ENCODE results near the gene TOX3. TPM values are rescaled to one million over a fixed set of nuclear protein-coding genes. Genes with fewer than 3 reads are reported as not detected.

Gene TOX3
- total and polyA plus RNA-seq, 2 of the 13 experiments (the other 11 are each of a cell fraction or from before 2014, with no cell fraction given), result 14.5 to 98.6 TPM

DNA sequence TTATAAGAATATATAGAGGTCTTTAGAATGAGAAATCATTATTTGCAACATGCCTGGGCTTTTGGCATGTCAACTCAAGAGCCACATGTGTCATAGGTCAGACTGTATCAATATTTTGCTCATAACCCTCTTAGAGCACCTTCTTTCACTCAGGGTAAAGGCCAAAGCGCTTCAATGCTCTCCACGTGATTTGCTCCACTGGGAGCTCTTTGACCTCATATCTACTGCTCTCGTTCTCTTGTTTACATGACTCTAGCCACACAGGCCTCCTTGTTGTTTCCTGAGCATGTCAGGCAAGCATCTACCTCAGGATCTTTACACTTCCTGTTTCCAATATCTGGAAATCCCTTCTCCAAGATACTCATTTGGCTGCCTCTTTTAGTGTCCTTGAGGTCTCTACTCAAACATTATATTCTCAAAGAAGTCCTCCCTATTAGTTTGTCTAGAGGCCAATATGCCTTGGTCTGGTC lies 148.4 kb downstream of the TOX3 start (continued):
- TF ChIP-seq, protein P1, sequence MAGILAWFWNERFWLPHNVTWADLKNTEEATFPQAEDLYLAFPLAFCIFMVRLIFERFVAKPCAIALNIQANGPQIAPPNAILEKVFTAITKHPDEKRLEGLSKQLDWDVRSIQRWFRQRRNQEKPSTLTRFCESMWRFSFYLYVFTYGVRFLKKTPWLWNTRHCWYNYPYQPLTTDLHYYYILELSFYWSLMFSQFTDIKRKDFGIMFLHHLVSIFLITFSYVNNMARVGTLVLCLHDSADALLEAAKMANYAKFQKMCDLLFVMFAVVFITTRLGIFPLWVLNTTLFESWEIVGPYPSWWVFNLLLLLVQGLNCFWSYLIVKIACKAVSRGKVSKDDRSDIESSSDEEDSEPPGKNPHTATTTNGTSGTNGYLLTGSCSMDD (CRISPR knock-in tag; IDR thresholded peaks at IDR 0.05), result no peak
- TF ChIP-seq, protein P2, sequence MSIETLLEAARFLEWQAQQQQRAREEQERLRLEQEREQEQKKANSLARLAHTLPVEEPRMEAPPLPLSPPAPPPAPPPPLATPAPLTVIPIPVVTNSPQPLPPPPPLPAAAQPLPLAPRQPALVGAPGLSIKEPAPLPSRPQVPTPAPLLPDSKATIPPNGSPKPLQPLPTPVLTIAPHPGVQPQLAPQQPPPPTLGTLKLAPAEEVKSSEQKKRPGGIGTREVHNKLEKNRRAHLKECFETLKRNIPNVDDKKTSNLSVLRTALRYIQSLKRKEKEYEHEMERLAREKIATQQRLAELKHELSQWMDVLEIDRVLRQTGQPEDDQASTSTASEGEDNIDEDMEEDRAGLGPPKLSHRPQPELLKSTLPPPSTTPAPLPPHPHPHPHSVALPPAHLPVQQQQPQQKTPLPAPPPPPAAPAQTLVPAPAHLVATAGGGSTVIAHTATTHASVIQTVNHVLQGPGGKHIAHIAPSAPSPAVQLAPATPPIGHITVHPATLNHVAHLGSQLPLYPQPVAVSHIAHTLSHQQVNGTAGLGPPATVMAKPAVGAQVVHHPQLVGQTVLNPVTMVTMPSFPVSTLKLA (IDR thresholded peaks at IDR 0.05), result peak; percentile 87
- peak; percentile 96 for TF ChIP-seq NFKBIZ (CRISPR knock-in tag; IDR thresholded peaks at IDR 0.05)
- no peak for TF ChIP-seq RBM39 (IDR thresholded peaks at IDR 0.05; ENCODE audit: low read depth, low read length, poor library complexity, severe bottlenecking)
- TF ChIP-seq U2AF2 (IDR thresholded peaks at IDR 0.05; ENCODE audit: low read depth, low read length), result no peak
- no peak for TF ChIP-seq ZNF616 (CRISPR knock-in tag; IDR thresholded peaks at IDR 0.05; ENCODE audit: low read depth)
- no peak for TF ChIP-seq DR1 (CRISPR knock-in tag; IDR thresholded peaks at IDR 0.05)
- TF ChIP-seq, protein P3, sequence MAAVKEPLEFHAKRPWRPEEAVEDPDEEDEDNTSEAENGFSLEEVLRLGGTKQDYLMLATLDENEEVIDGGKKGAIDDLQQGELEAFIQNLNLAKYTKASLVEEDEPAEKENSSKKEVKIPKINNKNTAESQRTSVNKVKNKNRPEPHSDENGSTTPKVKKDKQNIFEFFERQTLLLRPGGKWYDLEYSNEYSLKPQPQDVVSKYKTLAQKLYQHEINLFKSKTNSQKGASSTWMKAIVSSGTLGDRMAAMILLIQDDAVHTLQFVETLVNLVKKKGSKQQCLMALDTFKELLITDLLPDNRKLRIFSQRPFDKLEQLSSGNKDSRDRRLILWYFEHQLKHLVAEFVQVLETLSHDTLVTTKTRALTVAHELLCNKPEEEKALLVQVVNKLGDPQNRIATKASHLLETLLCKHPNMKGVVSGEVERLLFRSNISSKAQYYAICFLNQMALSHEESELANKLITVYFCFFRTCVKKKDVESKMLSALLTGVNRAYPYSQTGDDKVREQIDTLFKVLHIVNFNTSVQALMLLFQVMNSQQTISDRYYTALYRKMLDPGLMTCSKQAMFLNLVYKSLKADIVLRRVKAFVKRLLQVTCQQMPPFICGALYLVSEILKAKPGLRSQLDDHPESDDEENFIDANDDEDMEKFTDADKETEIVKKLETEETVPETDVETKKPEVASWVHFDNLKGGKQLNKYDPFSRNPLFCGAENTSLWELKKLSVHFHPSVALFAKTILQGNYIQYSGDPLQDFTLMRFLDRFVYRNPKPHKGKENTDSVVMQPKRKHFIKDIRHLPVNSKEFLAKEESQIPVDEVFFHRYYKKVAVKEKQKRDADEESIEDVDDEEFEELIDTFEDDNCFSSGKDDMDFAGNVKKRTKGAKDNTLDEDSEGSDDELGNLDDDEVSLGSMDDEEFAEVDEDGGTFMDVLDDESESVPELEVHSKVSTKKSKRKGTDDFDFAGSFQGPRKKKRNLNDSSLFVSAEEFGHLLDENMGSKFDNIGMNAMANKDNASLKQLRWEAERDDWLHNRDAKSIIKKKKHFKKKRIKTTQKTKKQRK (IDR thresholded peaks at IDR 0.05; ENCODE audit: low read length), result no peak
- peak; percentile 91 for TF ChIP-seq ZNF3 (CRISPR knock-in tag; IDR thresholded peaks at IDR 0.05)
- no peak for TF ChIP-seq TOPORS (CRISPR knock-in tag; IDR thresholded peaks at IDR 0.05)
- TF ChIP-seq, protein P4, sequence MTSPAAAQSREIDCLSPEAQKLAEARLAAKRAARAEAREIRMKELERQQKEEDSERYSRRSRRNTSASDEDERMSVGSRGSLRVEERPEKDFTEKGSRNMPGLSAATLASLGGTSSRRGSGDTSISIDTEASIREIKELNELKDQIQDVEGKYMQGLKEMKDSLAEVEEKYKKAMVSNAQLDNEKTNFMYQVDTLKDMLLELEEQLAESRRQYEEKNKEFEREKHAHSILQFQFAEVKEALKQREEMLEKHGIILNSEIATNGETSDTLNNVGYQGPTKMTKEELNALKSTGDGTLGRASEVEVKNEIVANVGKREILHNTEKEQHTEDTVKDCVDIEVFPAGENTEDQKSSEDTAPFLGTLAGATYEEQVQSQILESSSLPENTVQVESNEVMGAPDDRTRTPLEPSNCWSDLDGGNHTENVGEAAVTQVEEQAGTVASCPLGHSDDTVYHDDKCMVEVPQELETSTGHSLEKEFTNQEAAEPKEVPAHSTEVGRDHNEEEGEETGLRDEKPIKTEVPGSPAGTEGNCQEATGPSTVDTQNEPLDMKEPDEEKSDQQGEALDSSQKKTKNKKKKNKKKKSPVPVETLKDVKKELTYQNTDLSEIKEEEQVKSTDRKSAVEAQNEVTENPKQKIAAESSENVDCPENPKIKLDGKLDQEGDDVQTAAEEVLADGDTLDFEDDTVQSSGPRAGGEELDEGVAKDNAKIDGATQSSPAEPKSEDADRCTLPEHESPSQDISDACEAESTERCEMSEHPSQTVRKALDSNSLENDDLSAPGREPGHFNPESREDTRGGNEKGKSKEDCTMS (CRISPR knock-in tag; conservative IDR thresholded peaks at IDR 0.05), result no peak
- no peak; the same call in 1 of the 2 replicates for TF ChIP-seq FOXC1 (CRISPR knock-in tag; IDR thresholded peaks at IDR 0.05; ENCODE audit: borderline replicate concordance)
- peak; percentile 97 for TF ChIP-seq MIXL1 (CRISPR knock-in tag; IDR thresholded peaks at IDR 0.05)
- peak; percentile 97 for TF ChIP-seq ERF (CRISPR knock-in tag; IDR thresholded peaks at IDR 0.05)
- TF ChIP-seq, protein P5, sequence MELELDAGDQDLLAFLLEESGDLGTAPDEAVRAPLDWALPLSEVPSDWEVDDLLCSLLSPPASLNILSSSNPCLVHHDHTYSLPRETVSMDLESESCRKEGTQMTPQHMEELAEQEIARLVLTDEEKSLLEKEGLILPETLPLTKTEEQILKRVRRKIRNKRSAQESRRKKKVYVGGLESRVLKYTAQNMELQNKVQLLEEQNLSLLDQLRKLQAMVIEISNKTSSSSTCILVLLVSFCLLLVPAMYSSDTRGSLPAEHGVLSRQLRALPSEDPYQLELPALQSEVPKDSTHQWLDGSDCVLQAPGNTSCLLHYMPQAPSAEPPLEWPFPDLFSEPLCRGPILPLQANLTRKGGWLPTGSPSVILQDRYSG (CRISPR knock-in tag; IDR thresholded peaks at IDR 0.05), result 0 out of 2 replicates have a peak, but pooled peaks have one; percentile 70
- peak; percentile 28; the same call in 1 of the 2 replicates for TF ChIP-seq ZNF775 (CRISPR knock-in tag; IDR thresholded peaks at IDR 0.05; ENCODE audit: borderline replicate concordance)
- peak; percentile 95 for TF ChIP-seq ZNF331 (CRISPR knock-in tag; IDR thresholded peaks at IDR 0.05)
- TF ChIP-seq CC2D1A (CRISPR knock-in tag; IDR thresholded peaks at IDR 0.05), result no peak
- TF ChIP-seq ZFAT (CRISPR knock-in tag; conservative IDR thresholded peaks at IDR 0.05), result no peak
- TF ChIP-seq, protein P6, sequence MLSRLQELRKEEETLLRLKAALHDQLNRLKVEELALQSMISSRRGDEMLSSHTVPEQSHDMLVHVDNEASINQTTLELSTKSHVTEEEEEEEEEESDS (CRISPR knock-in tag; IDR thresholded peaks at IDR 0.05; ENCODE audit: borderline replicate concordance), result no peak
